GM23338 (cell line): ENCODE results near the gene FAM168A. TPM values are rescaled to one million over a fixed set of nuclear protein-coding genes. Genes with fewer than 3 reads are reported as not detected.

Experiments
- ATAC-seq: fragments of 200-7000 bp; cut with Tn5 transposase; 3 replicates; pipeline ENCODE4 v1.9.1; 2020
- DNase-seq: peaks from one replicate; pipeline ENCODE4 v3.0.0-alpha.2; 2015; ENCODE audit warnings: low spot score
- H2AFZ ChIP-seq: fragments of 200-600 bp; sonication (generic); 2 replicates; pipeline ENCODE4 v1.8.0; 2016; ENCODE audit warnings: antibody characterized with exemption, mild to moderate bottlenecking, moderate library complexity
- H3F3A ChIP-seq: fragments of 200-600 bp; sonication (generic); replicated peaks from 2 replicates; pipeline ENCODE4 v1.8.0; 2017; ENCODE audit warnings: antibody characterized with exemption, mixed run types, low read depth
- H3K27ac ChIP-seq: fragments of 200-600 bp; sonication (generic); 2 replicates; pipeline ENCODE4 v1.6.1; 2016; ENCODE audit warnings: low read depth
- H3K27me3 ChIP-seq: fragments of 200-600 bp; sonication (generic); 2 replicates; pipeline ENCODE4 v1.8.0; 2016; ENCODE audit warnings: mild to moderate bottlenecking, mixed run types, moderate library complexity; ENCODE audit not compliant: insufficient read depth
- H3K36me3 ChIP-seq: fragments of 200-600 bp; sonication (generic); 2 replicates; pipeline ENCODE4 v1.8.0; 2016; ENCODE audit warnings: mild to moderate bottlenecking; ENCODE audit not compliant: insufficient read depth
- H3K4me1 ChIP-seq: fragments of 200-600 bp; sonication (generic); 2 replicates; pipeline ENCODE4 v1.8.0; 2016; ENCODE audit warnings: mild to moderate bottlenecking, moderate library complexity; ENCODE audit not compliant: insufficient read depth
- H3K4me2 ChIP-seq: fragments of 200-600 bp; sonication (generic); 2 replicates; pipeline ENCODE4 v1.7.1; 2017; ENCODE audit warnings: mixed run types
- H3K4me3 ChIP-seq: fragments of 200-600 bp; sonication (generic); 2 replicates; pipeline ENCODE4 v1.6.1; 2016; ENCODE audit warnings: mixed run types
- H3K79me2 ChIP-seq: fragments of 200-600 bp; sonication (generic); replicated peaks from 2 replicates; pipeline ENCODE4 v1.8.0; 2017; ENCODE audit warnings: mild to moderate bottlenecking; ENCODE audit not compliant: insufficient read depth
- H3K9me2 ChIP-seq: fragments of 200-600 bp; sonication (generic); 2 replicates; pipeline ENCODE4 v1.8.0; 2017; ENCODE audit not compliant: insufficient read depth
- H4K20me1 ChIP-seq: fragments of 200-600 bp; sonication (generic); replicated peaks from 2 replicates; pipeline ENCODE4 v1.8.0; 2017; ENCODE audit warnings: mild to moderate bottlenecking; ENCODE audit not compliant: insufficient read depth
- H3K27ac Mint-ChIP-seq: 2 replicates; pipeline ENCODE4 v1.8.0; 2020; ENCODE audit warnings: inconsistent platforms, mild to moderate bottlenecking, moderate library complexity, mixed read lengths
- H3K27me3 Mint-ChIP-seq: 3 replicates; pipeline ENCODE4 v1.8.0; 2022; ENCODE audit warnings: low read depth, mild to moderate bottlenecking, moderate library complexity, mixed read lengths, inconsistent platforms; ENCODE audit not compliant: insufficient read depth, poor library complexity
- H3K36me3 Mint-ChIP-seq: 3 replicates; pipeline ENCODE4 v1.8.0; 2021; ENCODE audit warnings: low read depth, mild to moderate bottlenecking, inconsistent platforms, moderate library complexity, mixed read lengths
- H3K4me1 Mint-ChIP-seq: 3 replicates; pipeline ENCODE4 v1.8.0; 2020; ENCODE audit warnings: mild to moderate bottlenecking, inconsistent platforms, mixed read lengths
- H3K4me3 Mint-ChIP-seq: 3 replicates; pipeline ENCODE4 v1.8.0; 2021; ENCODE audit warnings: moderate library complexity, mild to moderate bottlenecking, inconsistent platforms, mixed read lengths
- H3K9me3 Mint-ChIP-seq: 3 replicates; pipeline ENCODE4 v1.8.0; 2020; ENCODE audit warnings: moderate library complexity, mild to moderate bottlenecking, inconsistent platforms, mixed read lengths
- CREB1 ChIP-seq: fragments of 250-450 bp; sonication (Bioruptor Pico); IDR thresholded peaks from 2 replicates; pipeline ENCODE4 v1.5.0; 2020; ENCODE audit warnings: low read depth, mild to moderate bottlenecking, moderate library complexity
- CTCF ChIP-seq, 2 experiments: fragments of 200-600 bp in 1 of 2; sonication (generic) in 1 of 2; conservative IDR thresholded peaks; 2 replicates each; pipeline versions ENCODE4 v1.5.1 to v1.6.1; 2016 to 2017; ENCODE audit warnings: antibody characterized with exemption in 2 of 2, low read depth in 2 of 2, mild to moderate bottlenecking in 2 of 2, moderate library complexity in 1 of 2
- ETS1 ChIP-seq: IDR thresholded peaks from 2 replicates; pipeline ENCODE4 v1.6.1; 2016; ENCODE audit warnings: antibody characterized with exemption
- EZH2 ChIP-seq: fragments of 200-600 bp; sonication (generic); IDR thresholded peaks from one replicate; pipeline ENCODE4 v1.8.0; 2017; ENCODE audit warnings: antibody characterized with exemption, mild to moderate bottlenecking, low read depth; ENCODE audit not compliant: unreplicated experiment
- EZH2phosphoT487 ChIP-seq: fragments of 200-600 bp; sonication (generic); IDR thresholded peaks from one replicate; pipeline ENCODE4 v1.8.1; 2018; ENCODE audit warnings: antibody characterized with exemption; ENCODE audit not compliant: unreplicated experiment
- JUNB ChIP-seq: IDR thresholded peaks from one replicate; pipeline ENCODE4 v1.6.1; 2016; ENCODE audit warnings: antibody characterized with exemption; ENCODE audit not compliant: unreplicated experiment
- NANOG ChIP-seq: IDR thresholded peaks from 2 replicates; pipeline ENCODE4 v1.6.1; 2016; ENCODE audit warnings: antibody characterized with exemption, borderline replicate concordance
- POLR2AphosphoS5 ChIP-seq: IDR thresholded peaks from 2 replicates; pipeline ENCODE4 v1.6.1; 2016; ENCODE audit warnings: antibody characterized with exemption, low read depth
- REST ChIP-seq: IDR thresholded peaks from one replicate; pipeline ENCODE4 v1.6.1; 2018; ENCODE audit warnings: antibody characterized with exemption; ENCODE audit not compliant: unreplicated experiment
- STAT1 ChIP-seq: IDR thresholded peaks from one replicate; pipeline ENCODE4 v1.6.1; 2016; ENCODE audit warnings: antibody characterized with exemption; ENCODE audit not compliant: unreplicated experiment
- ZNF114 ChIP-seq: fragments of 250-450 bp; sonication (Bioruptor Pico); IDR thresholded peaks from 2 replicates; pipeline ENCODE4 v1.5.0; 2020; ENCODE audit warnings: mild to moderate bottlenecking, moderate library complexity
- ZNF331 ChIP-seq: fragments of 250-450 bp; sonication (Bioruptor Pico); IDR thresholded peaks from 2 replicates; pipeline ENCODE4 v1.5.0; 2020; ENCODE audit warnings: low read depth, mild to moderate bottlenecking, moderate library complexity
- ZNF462 ChIP-seq: fragments of 250-450 bp; sonication (Bioruptor Pico); IDR thresholded peaks from 2 replicates; pipeline ENCODE4 v1.5.0; 2020; ENCODE audit warnings: mild to moderate bottlenecking, moderate library complexity
- polyA plus RNA-seq: library from polyadenylated mRNA; unstranded; fragments of >200 nt; fragmentation: Nextera tagmentation; extraction: Ambion mirVana; gene quantifications from 2 replicates; pipeline ENCODE4 v1.2.1, GENCODE V29; 2016
- total RNA-seq: library from RNA; depleted of rRNA; stranded (reverse); fragments of >200 nt; shearing (Covaris generic); gene quantifications from 2 replicates; pipeline ENCODE4 v1.2.3, GENCODE V29; 2014

The FAM168A gene
- total and polyA plus RNA-seq, 2 experiments from 2014 or later = 8.0 to 20.3 TPM

GRCh38 chr11:73506038-73506437, 91.9 kb downstream of the FAM168A start:
- Mint-ChIP-seq H3K9me3 (peaks cover 13% of the 10 kb centered on the region), H3K36me3 (peaks cover 23% of the 10 kb centered on the region), H3K4me3 (no peak overlapping the region), H3K27me3 (peaks cover 7% of the 10 kb centered on the region), H3K4me1 (peaks cover 5% of the 10 kb centered on the region), H3K27ac (no peak overlapping the region)
- Histone ChIP-seq H3K4me1 (no peaks in the 10 kb centered on the region), H3K27me3 (no peaks in the 10 kb centered on the region), H3K79me2 (peaks cover 52% of the 10 kb centered on the region), H3K9me2 (no peaks in the 10 kb centered on the region), H3K4me2 (no peak overlapping the region), H2AFZ (no peak overlapping the region), H3K4me3 (no peak overlapping the region), H3K36me3 (no peaks in the 10 kb centered on the region), H3F3A (no peaks in the 10 kb centered on the region), H4K20me1 (peaks cover 11% of the 10 kb centered on the region), H3K27ac (no peak overlapping the region)
- DNase-seq (no peak), ATAC-seq (no peak)
- no peak for TF ChIP-seq CREB1 (CRISPR knock-in tag)
- TF ChIP-seq ZNF114 (CRISPR knock-in tag) = no peak
- TF ChIP-seq REST = no peak
- no peak for TF ChIP-seq NANOG
- no peak for TF ChIP-seq POLR2AphosphoS5
- no peak for TF ChIP-seq EZH2phosphoT487
- no peak for TF ChIP-seq CTCF (conservative IDR thresholded peaks at IDR 0.05; ENCODE audit: low read depth in 2 of 2)
- no peak for TF ChIP-seq ZNF462 (CRISPR knock-in tag)
- TF ChIP-seq ZNF331 (CRISPR knock-in tag) = no peak
- no peak for TF ChIP-seq ETS1
- no peak for TF ChIP-seq JUNB
- no peak for TF ChIP-seq EZH2
- TF ChIP-seq STAT1 = no peak
